ENCODE measurements around the gene MMP7. TPM values are rescaled to one million over a fixed set of nuclear protein-coding genes. Genes with fewer than 3 reads are reported as not detected.
A peak's percentile ranks its signal among the peaks of the same experiment; 100 is the strongest.

MMP7 gene
- total and polyA plus RNA-seq, 2 experiments from 2014 or later, result not detected

- TF ChIP-seq ZNF114 (CRISPR knock-in tag; IDR thresholded peaks at IDR 0.05), result no peak
- no peak for TF ChIP-seq EZH2 (IDR thresholded peaks at IDR 0.05; ENCODE audit: low read depth, unreplicated experiment)
- TF ChIP-seq POLR2AphosphoS5 (IDR thresholded peaks at IDR 0.05; ENCODE audit: low read depth), result no peak
- TF ChIP-seq JUNB (IDR thresholded peaks at IDR 0.05; ENCODE audit: unreplicated experiment), result no peak
- no peak for TF ChIP-seq ZNF331 (CRISPR knock-in tag; IDR thresholded peaks at IDR 0.05; ENCODE audit: low read depth)
- no peak for TF ChIP-seq STAT1 (IDR thresholded peaks at IDR 0.05; ENCODE audit: unreplicated experiment)
Measured at GRCh38 chr11:102553835-102554282, 23.3 kb upstream of the MMP7 start (continued).

- no peaks in the 10 kb centered on the region for H3F3A ChIP-seq (replicated peaks; ENCODE audit: low read depth)
- H3K4me3 ChIP-seq, result no peak overlapping the region
- Mint-ChIP-seq H3K27me3 (ENCODE audit: insufficient read depth, low read depth, poor library complexity) (no peaks in the 10 kb centered on the region), H3K9me3 (peaks cover 3% of the 10 kb centered on the region; the same call in 2 of the 3 replicates), H3K36me3 (ENCODE audit: low read depth) (peaks cover 3% of the 10 kb centered on the region; the same call in 1 of the 3 replicates), H3K4me3 (no peak overlapping the region), H3K27ac (no peak overlapping the region), H3K4me1 (peaks cover 13% of the 10 kb centered on the region)
- ATAC-seq (no peak), DNase-seq (ENCODE audit: low spot score) (no peak)
- H3K4me1 ChIP-seq (ENCODE audit: insufficient read depth), result peaks cover 15% of the 10 kb centered on the region; the same call in 1 of the 2 replicates
- no peaks in the 10 kb centered on the region for H3K36me3 ChIP-seq (ENCODE audit: insufficient read depth)
- no peaks in the 10 kb centered on the region for H4K20me1 ChIP-seq (replicated peaks; ENCODE audit: insufficient read depth)
- no peaks in the 10 kb centered on the region for H3K9me2 ChIP-seq (ENCODE audit: insufficient read depth)
- no peaks in the 10 kb centered on the region for H3K79me2 ChIP-seq (replicated peaks; ENCODE audit: insufficient read depth)
- TF ChIP-seq JUNB (IDR thresholded peaks at IDR 0.05; ENCODE audit: unreplicated experiment), result no peak
- no peak for TF ChIP-seq EZH2phosphoT487 (IDR thresholded peaks at IDR 0.05; ENCODE audit: unreplicated experiment)
- TF ChIP-seq ZNF331 (CRISPR knock-in tag; IDR thresholded peaks at IDR 0.05; ENCODE audit: low read depth), result no peak
- TF ChIP-seq ZNF114 (CRISPR knock-in tag; IDR thresholded peaks at IDR 0.05), result no peak
- TF ChIP-seq REST (IDR thresholded peaks at IDR 0.05; ENCODE audit: unreplicated experiment), result no peak
- no peak for TF ChIP-seq NANOG (IDR thresholded peaks at IDR 0.05; ENCODE audit: borderline replicate concordance)
- no peak for TF ChIP-seq EZH2 (IDR thresholded peaks at IDR 0.05; ENCODE audit: low read depth, unreplicated experiment)
- TF ChIP-seq CREB1 (CRISPR knock-in tag; IDR thresholded peaks at IDR 0.05; ENCODE audit: low read depth), result no peak
- H3K27ac ChIP-seq (ENCODE audit: low read depth), result no peak overlapping the region
- no peaks in the 10 kb centered on the region for H3K27me3 ChIP-seq (ENCODE audit: insufficient read depth)
- H2AFZ ChIP-seq, result peak overlapping the region; percentile 74
- H3K4me2 ChIP-seq, result no peak overlapping the region
Measured at GRCh38 chr11:102552447-102553194, 22.1 kb upstream of the MMP7 start.

All from GM23338 (cell line).